Measurements from ENCODE around the gene RGPD3.
"Not testable (repeated sequence)": the region's sequence is repeated elsewhere in the genome, so short reads cannot be mapped to it uniquely, and the experiment has no call there.

RGPD3 gene

GRCh38 chr2:106468107-106468506 is at the start of gene RGPD3:
RGPD3 (minus strand) TSS chr2:106468413; CDS start chr2:106468288, 125 bp downstream.
- DNase-seq = not testable (repeated sequence)

DNA sequence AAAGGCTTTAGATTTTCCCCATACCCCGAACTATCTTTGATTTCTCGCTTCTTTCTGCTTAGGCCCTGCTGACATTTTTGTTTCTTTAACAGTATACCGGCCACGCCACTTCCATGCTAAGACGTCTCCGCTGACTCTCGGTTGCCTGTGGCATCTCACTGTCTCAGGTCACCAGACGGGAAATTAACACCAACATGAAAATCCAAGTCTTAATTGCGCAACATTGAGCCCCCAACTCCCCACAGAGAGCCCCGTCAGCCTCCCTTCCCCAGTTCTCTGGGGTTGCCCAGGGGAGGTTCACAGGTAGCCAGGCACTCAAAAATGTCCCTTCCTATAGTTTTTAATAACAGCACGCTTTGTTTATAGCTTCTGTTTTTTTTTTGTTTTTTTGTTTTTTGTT is 49.1 kb upstream of the RGPD3 start:
- no peak for DNase-seq

- no peak for DNase-seq
Observed at GRCh38 chr2:106516864-106517263, 48.7 kb upstream of the RGPD3 start.

DNA sequence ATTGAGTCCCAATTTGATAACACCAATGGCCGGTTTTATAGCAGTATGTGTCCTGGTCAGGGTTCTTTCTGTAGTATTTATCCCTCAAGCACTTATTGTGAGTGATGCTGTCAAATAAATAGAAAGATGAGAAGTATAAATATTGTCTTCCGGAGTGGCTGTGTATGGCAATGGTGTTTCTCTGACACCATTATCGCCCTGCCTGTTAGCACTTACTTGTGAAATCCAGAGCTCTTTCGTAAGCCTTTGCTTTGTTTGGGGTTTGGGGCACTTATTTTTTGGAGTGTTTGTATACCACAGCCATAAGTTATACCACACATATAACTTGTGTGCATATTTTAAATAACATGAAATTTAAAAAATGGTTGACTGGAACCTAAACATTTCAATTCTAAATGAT is 48.2 kb upstream of the RGPD3 start:
- no peak for DNase-seq

GRCh38 chr2:106514827-106515226 is 46.6 kb upstream of the RGPD3 start:
- DNase-seq = not testable (repeated sequence)

DNA sequence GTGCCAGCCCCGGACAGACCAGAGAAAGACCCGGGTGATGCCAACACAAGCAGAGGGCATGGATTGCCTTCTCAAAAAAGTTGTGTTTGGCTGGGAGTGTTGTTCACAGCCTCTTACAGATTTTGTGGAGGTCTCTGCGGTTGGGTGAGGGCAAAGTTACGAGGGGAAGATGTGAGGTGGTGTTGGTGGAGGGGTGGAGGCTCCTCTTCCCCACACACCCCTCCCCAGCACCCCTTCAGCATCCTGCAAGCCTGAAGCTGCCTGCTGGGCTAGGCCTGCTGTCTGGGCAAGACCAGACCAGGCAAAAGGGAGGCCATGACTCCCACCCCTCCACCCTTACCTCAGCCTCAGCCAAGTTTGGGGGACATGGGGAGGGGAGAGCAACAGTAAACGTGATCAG is 45.2 kb upstream of the RGPD3 start:
- not testable (repeated sequence) for DNase-seq

DNA sequence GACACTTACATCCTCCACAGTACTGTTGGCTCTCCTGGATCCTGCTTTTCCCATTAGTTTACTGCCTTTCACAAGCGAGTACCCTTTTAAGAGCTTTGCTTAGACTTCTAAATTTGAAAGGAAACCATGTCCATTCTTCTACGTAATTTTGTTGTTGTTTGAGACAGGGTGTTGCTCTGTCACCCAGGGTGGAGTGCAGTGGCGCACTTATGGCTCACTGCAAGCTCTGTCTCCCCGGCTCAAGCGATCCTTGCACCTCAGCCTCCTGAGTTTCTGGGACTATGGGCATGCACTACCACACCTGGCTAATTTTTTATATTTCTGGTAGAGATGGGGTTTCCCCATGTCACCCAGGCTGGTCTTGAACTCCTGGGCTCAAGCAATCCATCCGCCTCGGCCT is 43.7 kb upstream of the RGPD3 start:
- not testable (repeated sequence) for DNase-seq

GRCh38 chr2:106511476-106511901 is 43.3 kb upstream of the RGPD3 start:
- peak; percentile 26 for DNase-seq

GRCh38 chr2:106510791-106511190 is 42.6 kb upstream of the RGPD3 start:
- not testable (repeated sequence) for DNase-seq

DNA sequence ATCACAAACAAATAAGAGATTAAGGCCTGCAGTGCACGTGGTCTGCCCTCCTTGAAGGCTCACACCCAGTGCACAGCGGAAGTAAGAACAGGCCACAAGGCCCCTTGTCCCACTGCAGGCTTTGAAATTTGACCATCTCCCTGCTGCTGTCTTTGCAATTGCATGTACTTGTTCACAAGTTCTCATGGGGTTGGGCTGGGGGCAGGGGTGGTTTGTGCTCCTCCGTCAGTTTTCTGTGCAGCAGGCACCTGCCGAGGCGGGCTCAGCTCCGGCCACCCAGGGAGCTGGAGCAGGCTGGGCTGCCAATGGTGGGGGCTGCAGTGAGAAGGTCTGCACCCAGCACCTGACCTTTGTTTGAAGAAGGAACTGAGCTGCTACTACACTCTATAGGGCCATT is 41.2 kb upstream of the RGPD3 start:
- not testable (repeated sequence) for DNase-seq

DNA sequence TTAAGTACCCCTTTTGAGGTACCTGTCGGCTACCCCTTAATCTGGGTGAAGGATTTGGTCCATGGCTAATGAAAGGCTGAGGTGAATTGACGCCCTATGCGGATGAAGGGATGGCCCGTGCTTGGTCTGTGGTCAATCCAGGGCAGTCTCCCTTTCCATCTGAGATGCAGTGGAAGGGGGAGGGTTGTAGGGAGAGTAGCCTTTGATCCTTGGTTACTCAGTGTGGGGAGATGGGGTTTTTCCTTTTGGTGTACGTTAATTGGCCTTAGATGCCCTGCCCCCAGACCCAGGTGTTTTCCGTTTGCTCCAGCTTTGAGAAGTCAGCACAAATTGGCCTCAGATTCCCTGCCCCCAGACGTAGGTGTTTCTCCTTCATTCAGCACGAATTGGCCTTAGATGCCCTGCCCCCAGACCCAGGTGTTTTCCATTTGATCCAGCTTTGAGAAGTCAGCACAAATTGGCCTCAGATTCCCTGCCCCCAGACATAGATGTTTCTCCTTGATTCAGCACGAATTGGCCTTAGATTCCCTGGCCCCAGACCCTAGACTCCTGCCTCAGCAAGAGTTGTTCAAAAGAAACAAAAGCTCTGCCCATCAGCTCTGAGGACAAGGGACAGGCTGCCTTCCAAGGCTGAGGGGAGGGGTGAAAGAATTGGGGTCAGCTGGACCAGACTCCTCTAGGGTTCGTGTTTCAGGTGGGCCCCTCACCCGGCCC is 40.6 kb upstream of the RGPD3 start:
- not testable (repeated sequence) for DNase-seq

DNA sequence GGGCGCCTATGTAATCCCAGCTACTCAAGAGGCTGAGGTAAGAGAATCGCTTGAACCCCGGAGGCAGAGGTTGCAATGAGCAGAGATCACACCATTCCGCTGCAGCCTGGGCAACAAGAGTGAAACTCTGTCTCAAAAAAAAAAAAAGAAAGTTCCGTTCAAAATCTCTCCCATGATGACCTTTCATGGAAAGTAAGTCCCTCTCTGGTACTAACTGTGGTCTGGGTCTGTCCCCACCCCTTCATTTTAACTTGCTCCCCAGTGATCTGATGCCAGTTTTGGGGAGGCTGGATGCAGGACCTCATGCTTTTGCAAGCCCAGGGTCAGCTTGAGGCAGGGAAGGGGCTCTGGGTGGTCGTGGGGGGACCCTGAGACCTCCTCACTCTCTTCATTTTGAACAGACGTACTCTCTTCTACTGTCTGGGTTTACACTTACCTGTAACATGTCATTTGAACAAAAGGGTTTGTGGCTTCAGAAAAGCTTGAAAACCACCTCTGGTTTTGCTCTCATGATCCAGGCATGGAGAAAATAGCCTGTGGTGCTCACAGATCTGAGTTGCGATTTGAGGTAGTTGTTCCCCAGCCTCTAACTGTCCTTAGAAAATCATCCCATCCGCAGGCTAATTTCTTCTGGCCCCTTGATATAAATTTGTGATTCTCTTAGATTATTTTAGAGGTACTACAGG is 37.9 kb upstream of the RGPD3 start:
- not testable (repeated sequence) for DNase-seq

DNA sequence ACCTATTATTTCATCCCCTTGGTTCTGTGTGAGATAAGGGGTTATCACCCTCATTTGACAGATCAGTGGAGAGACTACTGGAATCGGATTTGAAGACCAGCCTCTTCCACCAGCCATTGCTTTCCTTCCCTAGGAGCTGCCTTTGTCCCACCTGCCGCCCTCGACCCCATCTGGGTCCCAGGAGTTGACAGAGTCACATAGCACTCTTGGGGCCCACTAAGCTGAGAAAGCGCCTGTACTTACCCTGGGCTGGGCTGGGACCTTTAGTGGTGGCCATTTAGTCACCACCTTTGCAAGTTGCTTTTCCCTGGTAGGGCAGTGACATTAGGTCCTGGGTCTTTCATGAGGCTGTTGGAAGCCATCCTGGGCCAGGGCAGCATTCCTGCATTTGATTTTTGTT is 36.6 kb upstream of the RGPD3 start:
- not testable (repeated sequence) for DNase-seq

DNA sequence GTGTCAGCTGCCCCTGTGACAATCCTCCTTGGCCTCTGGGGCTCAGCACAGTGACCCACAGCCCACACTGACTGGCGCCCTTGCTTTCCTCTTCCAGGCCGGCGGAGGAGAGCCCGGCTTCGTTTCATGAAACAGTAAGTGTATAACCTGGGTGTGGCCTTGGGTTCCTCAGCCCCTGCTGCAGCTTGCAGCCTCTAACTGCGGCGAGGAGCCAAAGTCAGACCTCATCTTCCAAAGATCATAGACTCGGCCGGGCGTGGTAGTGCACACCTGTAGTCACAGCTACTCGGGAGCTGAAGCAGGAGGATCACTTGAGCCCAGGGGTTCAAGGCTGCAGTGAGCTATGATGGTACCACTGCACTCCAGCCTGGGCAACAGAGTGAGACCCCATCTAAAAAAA is 36.0 kb upstream of the RGPD3 start:
- not testable (repeated sequence) for DNase-seq

- DNase-seq = not testable (repeated sequence)
Observed at GRCh38 chr2:106502351-106502750, 34.1 kb upstream of the RGPD3 start.

- not testable (repeated sequence) for DNase-seq
Observed at GRCh38 chr2:106500350-106500749, 32.1 kb upstream of the RGPD3 start.

DNA sequence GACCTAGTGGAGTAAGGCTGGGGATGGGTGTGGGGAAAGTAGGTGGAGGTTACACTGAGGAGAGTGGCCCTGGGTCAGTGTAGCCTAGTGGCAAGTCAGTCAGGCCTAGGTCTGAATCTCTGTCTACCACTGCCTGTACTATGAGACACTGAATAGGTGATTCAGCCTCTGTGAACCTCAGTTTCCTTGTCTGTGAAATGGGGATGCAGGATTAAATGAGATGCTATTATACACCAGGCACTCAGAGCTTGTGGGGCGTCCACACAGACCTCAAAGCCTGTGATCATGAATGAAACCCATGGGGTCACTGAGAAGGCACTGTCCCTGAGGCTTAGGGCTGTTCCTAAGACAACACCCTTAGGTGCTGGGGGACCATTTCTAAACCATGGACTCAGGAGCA is 30.3 kb upstream of the RGPD3 start:
- DNase-seq = not testable (repeated sequence)

- DNase-seq = not testable (repeated sequence)
Observed at GRCh38 chr2:106492913-106493312, 24.7 kb upstream of the RGPD3 start.

GRCh38 chr2:106492399-106492798 is 24.2 kb upstream of the RGPD3 start:
- not testable (repeated sequence) for DNase-seq

GRCh38 chr2:106489701-106490100 is 21.5 kb upstream of the RGPD3 start:
- DNase-seq = not testable (repeated sequence)

DNA sequence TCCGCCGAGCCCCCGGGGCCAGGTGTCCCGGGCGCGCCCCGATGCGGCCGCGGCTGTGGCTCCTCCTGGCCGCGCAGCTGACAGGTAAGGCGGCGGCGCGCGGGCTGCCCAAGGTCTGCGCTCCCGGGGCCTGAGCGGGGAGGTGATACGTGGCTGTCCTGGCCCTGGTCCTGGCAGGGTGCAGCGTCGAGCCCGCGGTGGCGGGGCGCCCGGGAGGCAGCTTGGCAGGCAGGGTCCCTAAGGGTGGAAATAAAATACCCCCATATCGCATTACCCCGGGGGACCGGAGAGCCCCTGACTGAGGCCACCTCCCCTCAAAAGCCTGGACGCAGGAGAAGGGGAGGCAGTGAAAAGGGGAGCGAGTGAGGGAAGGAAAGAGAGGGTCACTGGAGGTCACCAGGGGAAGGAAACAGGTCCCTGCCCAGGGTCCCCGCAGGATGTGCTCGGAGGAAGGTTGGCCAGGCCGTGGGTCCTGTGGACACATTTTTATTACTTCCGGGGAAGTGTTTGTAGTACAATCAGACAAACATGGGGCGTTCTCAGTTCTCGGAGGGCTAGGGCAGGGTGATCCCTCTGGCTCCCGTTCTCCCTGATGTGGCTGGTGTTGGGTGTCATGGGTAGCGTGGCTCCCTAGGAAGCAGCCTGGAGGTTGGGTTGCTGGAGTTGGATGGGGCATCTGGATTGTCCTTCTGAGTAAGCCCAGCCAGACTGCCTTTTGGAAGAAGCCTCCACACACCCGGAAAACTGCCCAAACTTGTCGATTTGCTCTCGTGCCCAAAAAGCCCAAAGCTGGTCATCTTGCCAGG is 19.4 kb upstream of the RGPD3 start:
- DNase-seq = not testable (repeated sequence)

GRCh38 chr2:106486551-106487385 is 18.6 kb upstream of the RGPD3 start, which contains the start of gene CD8B2:
CD8B2 (plus strand) TSS chr2:106487364; CDS start chr2:106487427, 63 bp downstream.
- not testable (repeated sequence) for DNase-seq
